CD14-positive monocyte (primary cell): ENCODE results near the gene PPARGC1A. TPM values are rescaled to one million over a fixed set of nuclear protein-coding genes. Genes with fewer than 3 reads are reported as not detected.

Source experiments
- DNase-seq, 3 donors: peaks; one replicate each; pipeline ENCODE4 v3.0.0-alpha.2; 2011 to 2022
- H2AFZ ChIP-seq: 2 replicates; pipeline ENCODE4 v1.6.0; 2012; ENCODE audit warnings: mild to moderate bottlenecking, low read depth, low read length, inconsistent platforms; ENCODE audit not compliant: insufficient read depth, poor library complexity, severe bottlenecking
- H3K27ac ChIP-seq, 2 donors: 1 replicate in 1 of 2; 2 replicates in 1 of 2; pipeline ENCODE4 v1.5.1; 2012 to 2013; ENCODE audit warnings: low read length in 2 of 2, control low read depth in 1 of 2, inconsistent platforms in 1 of 2, low read depth in 1 of 2, mild to moderate bottlenecking in 1 of 2
- H3K27me3 ChIP-seq, 2 donors: one replicate each; pipeline versions ENCODE4 v1.6.0 to v1.6.1; 2011 to 2013; ENCODE audit warnings: low read length in 2 of 2; ENCODE audit not compliant: control insufficient read depth in 2 of 2, insufficient read depth in 2 of 2
- H3K36me3 ChIP-seq, 2 donors: replicated peaks in 1 of 2; 1 replicate in 1 of 2; 2 replicates in 1 of 2; pipeline versions ENCODE4 v1.5.1 to v1.6.1; 2012 to 2013; ENCODE audit warnings: low read length in 2 of 2, control low read depth in 1 of 2, inconsistent platforms in 1 of 2, mild to moderate bottlenecking in 1 of 2; ENCODE audit not compliant: insufficient read depth in 2 of 2, control insufficient read depth in 1 of 2
- H3K4me1 ChIP-seq, 2 donors: 1 replicate in 1 of 2; 2 replicates in 1 of 2; pipeline versions ENCODE4 v1.5.1 to v1.6.1; 2012 to 2013; ENCODE audit warnings: low read length in 2 of 2, control low read depth in 1 of 2, inconsistent platforms in 1 of 2, mild to moderate bottlenecking in 1 of 2, moderate library complexity in 1 of 2; ENCODE audit not compliant: insufficient read depth in 2 of 2, control insufficient read depth in 1 of 2
- H3K4me2 ChIP-seq: replicated peaks from 2 replicates; pipeline ENCODE3; 2012; ENCODE audit warnings: low read length, moderate library complexity, mild to moderate bottlenecking; ENCODE audit not compliant: poor library complexity, severe bottlenecking; ENCODE audit errors: extremely low read depth
- H3K4me3 ChIP-seq, 3 experiments: fragments of 200-600 bp in 1 of 3; sonication (generic) in 1 of 3; replicated peaks in 1 of 3; 1 replicate in 2 of 3; 2 replicates in 1 of 3; pipeline ENCODE4 v1.5.1; 2011 to 2013; ENCODE audit warnings: low read length in 3 of 3, mild to moderate bottlenecking in 3 of 3, control low read depth in 2 of 3, low read depth in 2 of 3, inconsistent platforms in 1 of 3, moderate library complexity in 1 of 3
- H3K79me2 ChIP-seq: 2 replicates; pipeline ENCODE4 v1.6.0; 2012; ENCODE audit warnings: mild to moderate bottlenecking, control low read depth, inconsistent platforms, low read length, moderate library complexity; ENCODE audit not compliant: insufficient read depth
- H3K9ac ChIP-seq: 2 replicates; pipeline ENCODE4 v1.6.0; 2017; ENCODE audit warnings: low read length, mild to moderate bottlenecking; ENCODE audit not compliant: insufficient read depth, poor library complexity, severe bottlenecking
- H3K9me3 ChIP-seq, 2 donors: replicated peaks in 1 of 2; 1 replicate in 1 of 2; 2 replicates in 1 of 2; pipeline versions ENCODE4 v1.5.1 to v1.6.1; 2012 to 2013; ENCODE audit warnings: low read length in 2 of 2, control low read depth in 1 of 2; ENCODE audit not compliant: control insufficient read depth in 1 of 2, insufficient read depth in 1 of 2
- H4K20me1 ChIP-seq: 2 replicates; pipeline ENCODE4 v1.6.0; 2012; ENCODE audit warnings: mild to moderate bottlenecking, low read length, control low read depth, moderate library complexity; ENCODE audit not compliant: insufficient read depth
- H3K27ac Mint-ChIP-seq, 7 donors: one replicate each; pipeline ENCODE4 v1.8.0; 2020; ENCODE audit warnings: mild to moderate bottlenecking in 7 of 7, mixed read lengths in 7 of 7, moderate library complexity in 6 of 7, inconsistent platforms in 2 of 7
- H3K27me3 Mint-ChIP-seq, 3 donors: one replicate each; pipeline ENCODE4 v1.8.0; 2021 to 2022; ENCODE audit warnings: low read depth in 3 of 3, mild to moderate bottlenecking in 3 of 3, mixed read lengths in 3 of 3, moderate library complexity in 3 of 3, inconsistent platforms in 1 of 3
- H3K36me3 Mint-ChIP-seq, 2 donors: one replicate each; pipeline ENCODE4 v1.8.0; 2020; ENCODE audit warnings: mixed read lengths in 2 of 2, inconsistent platforms in 1 of 2, mild to moderate bottlenecking in 1 of 2
- H3K4me1 Mint-ChIP-seq: one replicate; pipeline ENCODE4 v1.8.0; 2020; ENCODE audit warnings: mild to moderate bottlenecking, mixed read lengths
- H3K4me3 Mint-ChIP-seq, 2 donors: one replicate each; pipeline ENCODE4 v1.8.0; 2020; ENCODE audit warnings: mild to moderate bottlenecking in 2 of 2, mixed read lengths in 2 of 2, moderate library complexity in 1 of 2
- H3K9me3 Mint-ChIP-seq, 7 donors: one replicate each; pipeline ENCODE4 v1.8.0; 2020 to 2022; ENCODE audit warnings: mixed read lengths in 7 of 7, mild to moderate bottlenecking in 6 of 7, moderate library complexity in 6 of 7, inconsistent platforms in 2 of 7
- WGBS: methylation state at CpG from one replicate; pipeline ENCODE4 v1.1.5; 2013; ENCODE audit warnings: missing lambda C conversion rate; ENCODE audit not compliant: insufficient coverage; 5-methylcytosine and 5-hydroxymethylcytosine counted together
- intact Hi-C, 2 donors: fragments of 100-400 bp; cut with micrococcal nuclease; formaldehyde crosslinking; loops; one replicate each; pipeline versions ENCODE4 v1.15.0 to v1.15.1; 2023
- polyA plus RNA-seq, 3 donors: library from polyadenylated mRNA; depleted of rRNA in 1 of 3; unstranded in 2 of 3; stranded (reverse) in 1 of 3; fragments of 300-500 nt in 2 of 3; fragments of >200 nt in 1 of 3; fragmentation: Illumina TruSeq in 2 of 3; gene quantifications; 1 replicate in 2 of 3; 2 replicates in 1 of 3; pipeline ENCODE4 v1.2.3, GENCODE V29; 2012 to 2021
- TF ChIP-seq, protein P1 (sequence below): fragments of 200-600 bp; IDR thresholded peaks from one replicate; pipeline ENCODE4 v1.8.0; 2022; ENCODE audit warnings: antibody characterized with exemption, mild to moderate bottlenecking

PPARGC1A gene
- polyA plus RNA-seq, 3 donors, result 0.58 to 1.1 (median 0.79) TPM

DNA sequence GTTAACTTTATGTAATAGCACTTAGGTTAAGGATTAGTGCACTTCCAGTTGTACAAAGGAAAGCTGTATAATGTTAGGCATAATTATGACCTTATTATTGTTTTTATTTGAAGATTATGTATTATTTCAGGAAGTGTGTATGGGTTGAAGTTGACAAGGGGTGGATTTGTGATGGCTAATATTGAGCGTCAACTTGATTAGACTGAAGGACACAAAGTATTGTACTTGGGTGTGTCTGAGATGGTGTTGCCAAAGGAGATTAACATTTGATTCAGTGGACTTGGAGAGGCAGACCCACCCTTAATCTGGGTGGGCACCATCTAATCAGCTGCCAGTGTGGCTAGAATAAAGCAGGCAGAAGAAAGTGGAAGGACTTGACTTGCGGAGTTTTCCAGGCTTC lies 127.3 kb downstream of the PPARGC1A start:
- no peaks in the 10 kb centered on the region for H3K9me3 ChIP-seq
- H3K4me1 Mint-ChIP-seq, result no peaks in the 10 kb centered on the region

DNA sequence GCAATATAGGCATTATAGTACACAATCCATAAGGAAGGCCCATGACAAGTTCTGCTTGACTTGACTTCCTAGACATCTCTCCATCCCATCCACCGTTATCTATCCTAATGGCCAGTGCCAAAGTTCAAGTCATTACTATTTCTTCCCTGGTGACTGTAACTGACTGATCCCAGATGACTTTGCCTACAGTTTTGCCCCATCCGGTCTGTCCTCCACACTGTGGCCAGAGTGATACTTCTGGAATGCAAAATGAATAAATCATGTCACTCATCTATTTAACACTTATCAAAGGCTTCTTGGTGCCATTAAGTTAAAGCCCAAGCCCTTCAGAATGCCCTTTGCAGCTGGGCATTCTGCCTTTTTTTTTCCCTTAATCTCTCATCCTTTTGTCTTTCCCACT lies 130.8 kb downstream of the PPARGC1A start:
- no peaks in the 10 kb centered on the region for H3K36me3 Mint-ChIP-seq
- TF ChIP-seq, protein P1, sequence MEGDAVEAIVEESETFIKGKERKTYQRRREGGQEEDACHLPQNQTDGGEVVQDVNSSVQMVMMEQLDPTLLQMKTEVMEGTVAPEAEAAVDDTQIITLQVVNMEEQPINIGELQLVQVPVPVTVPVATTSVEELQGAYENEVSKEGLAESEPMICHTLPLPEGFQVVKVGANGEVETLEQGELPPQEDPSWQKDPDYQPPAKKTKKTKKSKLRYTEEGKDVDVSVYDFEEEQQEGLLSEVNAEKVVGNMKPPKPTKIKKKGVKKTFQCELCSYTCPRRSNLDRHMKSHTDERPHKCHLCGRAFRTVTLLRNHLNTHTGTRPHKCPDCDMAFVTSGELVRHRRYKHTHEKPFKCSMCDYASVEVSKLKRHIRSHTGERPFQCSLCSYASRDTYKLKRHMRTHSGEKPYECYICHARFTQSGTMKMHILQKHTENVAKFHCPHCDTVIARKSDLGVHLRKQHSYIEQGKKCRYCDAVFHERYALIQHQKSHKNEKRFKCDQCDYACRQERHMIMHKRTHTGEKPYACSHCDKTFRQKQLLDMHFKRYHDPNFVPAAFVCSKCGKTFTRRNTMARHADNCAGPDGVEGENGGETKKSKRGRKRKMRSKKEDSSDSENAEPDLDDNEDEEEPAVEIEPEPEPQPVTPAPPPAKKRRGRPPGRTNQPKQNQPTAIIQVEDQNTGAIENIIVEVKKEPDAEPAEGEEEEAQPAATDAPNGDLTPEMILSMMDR, result no peak

More for the DNA sequence above, 127.3 kb downstream of the PPARGC1A start:
- peaks cover 0 to 1% (median 0%) of the 10 kb centered on the region in 3 donors for H3K27me3 Mint-ChIP-seq
- TF ChIP-seq, protein P1, result no peak
- DNase-seq, result no peak
- Histone ChIP-seq H3K4me3 (no peak overlapping the region), H3K9ac (no peak overlapping the region), H3K36me3 (no peaks in the 10 kb centered on the region), H4K20me1 (no peaks in the 10 kb centered on the region), H3K4me2 (no peak overlapping the region), H3K27ac (no peak overlapping the region), H3K79me2 (no peaks in the 10 kb centered on the region), H3K4me1 (no peaks in the 10 kb centered on the region), H3K27me3 (no peaks in the 10 kb centered on the region), H2AFZ (no peak overlapping the region)
- WGBS, result 100% methylated on average over 1 of the region's 2 CpGs
- H3K9me3 Mint-ChIP-seq, result peaks cover 0 to 7% (median 4%) of the 10 kb centered on the region in 7 donors
- H3K27ac Mint-ChIP-seq, result no peak overlapping the region
- intact Hi-C loops, result no loop called here
- no peak overlapping the region for H3K4me3 Mint-ChIP-seq
- H3K36me3 Mint-ChIP-seq, result no peaks in the 10 kb centered on the region

More for the DNA sequence above, 130.8 kb downstream of the PPARGC1A start:
- H3K27ac ChIP-seq, result no peak overlapping the region
- H3K4me2 ChIP-seq, result no peak overlapping the region
- Mint-ChIP-seq H3K27ac (no peak overlapping the region), H3K4me1 (no peaks in the 10 kb centered on the region), H3K27me3 (peaks cover 0 to 1% (median 0%) of the 10 kb centered on the region in 3 donors), H3K9me3 (peaks cover 0 to 10% (median 4%) of the 10 kb centered on the region in 7 donors), H3K4me3 (no peak overlapping the region)
- intact Hi-C loops, result no loop called here
- H3K79me2 ChIP-seq, result no peaks in the 10 kb centered on the region
- no peak overlapping the region for H3K9ac ChIP-seq
- H3K4me1 ChIP-seq, result no peaks in the 10 kb centered on the region
- H3K36me3 ChIP-seq, result no peaks in the 10 kb centered on the region
- WGBS, result 83% methylated on average over 2 of the region's 2 CpGs
- no peaks in the 10 kb centered on the region for H3K9me3 ChIP-seq
- no peaks in the 10 kb centered on the region for H3K27me3 ChIP-seq
- H4K20me1 ChIP-seq, result no peaks in the 10 kb centered on the region
- DNase-seq, result no peak
- no peak overlapping the region for H3K4me3 ChIP-seq
- no peak overlapping the region for H2AFZ ChIP-seq
